BE2C (cell line): ENCODE results near the gene PLEKHB1.

Experiments
- DNase-seq: peaks from one replicate; pipeline ENCODE4 v3.0.0-alpha.2; 2020
- H3K27me3 ChIP-seq: fragments of 250-450 bp; sonication (Bioruptor Pico); 2 replicates; pipeline ENCODE4 v1.5.1; 2020; ENCODE audit warnings: mild to moderate bottlenecking
- H3K36me3 ChIP-seq: fragments of 250-450 bp; sonication (Bioruptor Pico); 2 replicates; pipeline ENCODE4 v1.5.1; 2020; ENCODE audit warnings: mild to moderate bottlenecking
- H3K4me1 ChIP-seq: fragments of 250-450 bp; sonication (Bioruptor Pico); 2 replicates; pipeline ENCODE4 v1.5.1; 2020
- H3K4me3 ChIP-seq: 2 replicates; pipeline ENCODE4 v1.5.1; 2011; ENCODE audit warnings: low read depth, low read length
- H3K9me3 ChIP-seq: fragments of 250-450 bp; sonication (Bioruptor Pico); 2 replicates; pipeline ENCODE4 v1.5.1; 2020
- TF ChIP-seq, protein P1 (sequence below): IDR thresholded peaks from 2 replicates; pipeline ENCODE4 v1.5.1; 2012; ENCODE audit warnings: mild to moderate bottlenecking, low read depth, low read length

PLEKHB1 gene

DNA sequence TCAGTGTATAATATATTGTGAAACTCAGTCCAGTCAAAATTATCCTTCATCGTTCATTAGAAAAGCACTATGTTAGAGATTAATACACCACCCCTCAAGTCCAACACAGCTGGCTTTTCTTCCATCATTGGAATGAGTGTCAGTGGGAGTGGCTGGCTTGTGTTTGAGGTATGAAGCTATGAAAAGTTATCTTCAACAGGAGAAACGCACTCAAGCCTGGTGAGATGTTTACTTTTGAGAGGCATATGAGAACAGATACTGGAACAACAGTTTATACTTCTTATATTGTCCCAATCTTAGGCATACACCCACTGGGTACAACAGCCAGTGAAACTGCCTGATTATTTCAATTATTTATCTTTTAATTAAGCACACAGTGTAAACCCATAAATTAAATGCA lies 34.3 kb downstream of the PLEKHB1 start:
- Histone ChIP-seq H3K36me3 (peaks cover 3% of the 10 kb centered on the region; the same call in 1 of the 2 replicates), H3K9me3 (no peaks in the 10 kb centered on the region), H3K4me1 (no peaks in the 10 kb centered on the region), H3K4me3 (no peak overlapping the region), H3K27me3 (no peaks in the 10 kb centered on the region)
- TF ChIP-seq, protein P1, sequence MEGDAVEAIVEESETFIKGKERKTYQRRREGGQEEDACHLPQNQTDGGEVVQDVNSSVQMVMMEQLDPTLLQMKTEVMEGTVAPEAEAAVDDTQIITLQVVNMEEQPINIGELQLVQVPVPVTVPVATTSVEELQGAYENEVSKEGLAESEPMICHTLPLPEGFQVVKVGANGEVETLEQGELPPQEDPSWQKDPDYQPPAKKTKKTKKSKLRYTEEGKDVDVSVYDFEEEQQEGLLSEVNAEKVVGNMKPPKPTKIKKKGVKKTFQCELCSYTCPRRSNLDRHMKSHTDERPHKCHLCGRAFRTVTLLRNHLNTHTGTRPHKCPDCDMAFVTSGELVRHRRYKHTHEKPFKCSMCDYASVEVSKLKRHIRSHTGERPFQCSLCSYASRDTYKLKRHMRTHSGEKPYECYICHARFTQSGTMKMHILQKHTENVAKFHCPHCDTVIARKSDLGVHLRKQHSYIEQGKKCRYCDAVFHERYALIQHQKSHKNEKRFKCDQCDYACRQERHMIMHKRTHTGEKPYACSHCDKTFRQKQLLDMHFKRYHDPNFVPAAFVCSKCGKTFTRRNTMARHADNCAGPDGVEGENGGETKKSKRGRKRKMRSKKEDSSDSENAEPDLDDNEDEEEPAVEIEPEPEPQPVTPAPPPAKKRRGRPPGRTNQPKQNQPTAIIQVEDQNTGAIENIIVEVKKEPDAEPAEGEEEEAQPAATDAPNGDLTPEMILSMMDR, result no peak
- no peak for DNase-seq

GRCh38 chr11:73693899-73694525 lies 47.6 kb downstream of the PLEKHB1 start:
- no peak overlapping the region for H3K4me3 ChIP-seq
- TF ChIP-seq, protein P1, result no peak
- no peaks in the 10 kb centered on the region for H3K27me3 ChIP-seq
- H3K4me1 ChIP-seq, result no peaks in the 10 kb centered on the region
- no peak for DNase-seq
- peaks cover 4% of the 10 kb centered on the region for H3K36me3 ChIP-seq
- H3K9me3 ChIP-seq, result no peaks in the 10 kb centered on the region

DNA sequence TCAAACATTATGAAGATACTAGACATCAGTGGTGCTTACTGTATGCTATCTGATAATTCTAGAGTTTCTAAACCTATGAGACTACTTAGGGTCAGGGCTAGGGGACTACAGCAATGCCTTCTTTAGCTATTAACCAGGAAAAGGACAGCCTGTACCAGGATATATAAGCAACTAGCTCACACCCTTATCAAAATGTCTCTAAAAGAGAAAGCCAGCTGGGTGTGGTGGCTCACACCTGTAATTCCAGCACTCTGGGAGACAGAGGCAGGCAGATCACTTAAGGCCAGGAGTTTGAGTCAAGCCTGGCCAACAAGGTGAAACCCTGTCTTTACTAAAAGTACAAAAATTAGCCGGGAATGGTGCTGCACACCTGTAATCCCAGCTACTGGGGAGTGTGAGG lies 58.7 kb downstream of the PLEKHB1 start:
- Histone ChIP-seq H3K27me3 (no peaks in the 10 kb centered on the region), H3K4me3 (no peak overlapping the region), H3K4me1 (no peaks in the 10 kb centered on the region), H3K36me3 (peaks cover 8% of the 10 kb centered on the region), H3K9me3 (no peaks in the 10 kb centered on the region)
- TF ChIP-seq, protein P1, result no peak
- no peak for DNase-seq

DNA sequence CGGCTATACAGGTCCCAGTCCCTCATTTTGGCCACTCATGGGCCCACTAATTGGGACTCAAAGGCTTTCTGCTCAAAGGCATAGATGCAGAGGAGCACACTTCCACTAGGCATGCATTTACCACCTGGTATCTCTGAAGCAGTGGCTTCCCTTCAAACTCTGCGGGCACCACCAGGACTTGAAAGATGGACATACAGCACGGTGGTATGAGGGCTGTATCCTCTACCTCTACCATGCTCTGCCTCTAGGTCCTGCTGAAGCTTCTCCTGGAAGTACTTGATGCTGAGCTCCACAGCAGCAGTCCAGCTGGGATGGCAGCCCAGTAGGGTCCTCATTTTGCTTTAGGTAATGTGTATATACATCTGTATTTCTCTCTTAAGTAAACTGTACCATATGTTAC lies 64.6 kb downstream of the PLEKHB1 start:
- no peak for DNase-seq
- Histone ChIP-seq H3K9me3 (no peaks in the 10 kb centered on the region), H3K36me3 (peaks cover 24% of the 10 kb centered on the region), H3K4me1 (no peaks in the 10 kb centered on the region), H3K4me3 (no peak overlapping the region), H3K27me3 (no peaks in the 10 kb centered on the region)
- TF ChIP-seq, protein P1, result no peak
